Right renal pelvis (tissue), 4 donors: ENCODE measurements around the gene APC2. TPM values are rescaled to one million over a fixed set of nuclear protein-coding genes. Genes with fewer than 3 reads are reported as not detected.

Experiments
- DNase-seq, 4 donors: peaks; one replicate each; pipeline ENCODE4 v3.0.0-alpha.2; 2013; ENCODE audit warnings: low read depth in 4 of 4, low spot score in 3 of 4, missing footprints in 1 of 4
- polyA plus RNA-seq, 4 donors: library from polyadenylated mRNA; unstranded; fragments of 120-200 nt; gene quantifications; one replicate each; pipeline ENCODE4 v1.2.1, GENCODE V29; 2013; ENCODE audit not compliant: insufficient read length in 4 of 4

Gene APC2
- polyA plus RNA-seq, 4 donors, result 0.97 to 1.8 (median 1.5) TPM

DNA sequence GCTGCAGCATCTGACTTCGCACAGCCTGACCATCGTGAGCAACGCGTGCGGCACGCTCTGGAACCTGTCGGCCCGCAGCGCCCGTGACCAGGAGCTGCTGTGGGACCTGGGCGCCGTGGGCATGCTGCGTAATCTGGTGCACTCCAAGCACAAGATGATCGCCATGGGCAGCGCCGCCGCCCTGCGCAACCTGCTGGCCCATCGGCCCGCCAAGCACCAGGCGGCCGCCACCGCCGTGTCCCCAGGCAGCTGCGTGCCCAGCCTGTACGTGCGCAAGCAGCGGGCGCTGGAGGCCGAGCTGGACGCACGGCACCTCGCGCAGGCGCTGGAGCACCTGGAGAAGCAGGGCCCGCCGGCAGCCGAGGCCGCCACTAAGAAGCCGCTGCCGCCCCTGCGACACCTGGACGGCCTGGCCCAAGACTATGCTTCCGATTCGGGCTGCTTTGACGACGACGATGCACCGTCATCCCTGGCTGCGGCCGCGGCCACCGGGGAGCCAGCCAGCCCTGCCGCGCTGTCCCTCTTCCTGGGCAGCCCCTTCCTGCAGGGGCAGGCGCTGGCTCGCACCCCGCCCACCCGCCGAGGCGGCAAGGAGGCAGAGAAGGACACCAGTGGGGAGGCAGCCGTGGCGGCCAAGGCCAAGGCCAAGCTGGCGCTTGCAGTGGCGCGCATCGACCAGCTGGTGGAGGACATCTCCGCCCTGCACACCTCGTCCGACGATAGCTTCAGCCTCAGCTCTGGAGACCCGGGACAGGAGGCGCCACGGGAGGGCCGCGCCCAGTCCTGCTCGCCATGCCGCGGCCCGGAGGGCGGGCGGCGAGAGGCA lies 15.5 kb downstream of the APC2 start:
- DNase-seq, result no peak

DNA sequence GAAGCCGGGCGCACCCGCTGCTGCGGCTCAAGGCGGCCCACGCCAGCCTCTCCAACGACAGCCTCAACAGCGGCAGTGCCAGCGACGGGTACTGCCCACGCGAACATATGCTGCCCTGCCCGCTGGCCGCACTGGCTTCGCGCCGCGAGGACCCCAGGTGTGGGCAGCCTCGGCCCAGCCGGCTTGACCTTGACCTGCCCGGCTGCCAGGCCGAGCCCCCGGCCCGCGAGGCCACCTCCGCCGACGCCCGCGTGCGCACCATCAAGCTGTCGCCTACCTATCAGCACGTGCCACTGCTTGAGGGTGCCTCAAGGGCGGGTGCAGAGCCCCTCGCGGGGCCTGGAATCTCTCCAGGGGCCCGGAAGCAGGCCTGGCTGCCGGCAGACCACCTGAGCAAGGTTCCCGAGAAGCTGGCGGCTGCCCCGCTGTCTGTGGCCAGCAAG lies 16.1 kb downstream of the APC2 start:
- DNase-seq, result no peak

DNA sequence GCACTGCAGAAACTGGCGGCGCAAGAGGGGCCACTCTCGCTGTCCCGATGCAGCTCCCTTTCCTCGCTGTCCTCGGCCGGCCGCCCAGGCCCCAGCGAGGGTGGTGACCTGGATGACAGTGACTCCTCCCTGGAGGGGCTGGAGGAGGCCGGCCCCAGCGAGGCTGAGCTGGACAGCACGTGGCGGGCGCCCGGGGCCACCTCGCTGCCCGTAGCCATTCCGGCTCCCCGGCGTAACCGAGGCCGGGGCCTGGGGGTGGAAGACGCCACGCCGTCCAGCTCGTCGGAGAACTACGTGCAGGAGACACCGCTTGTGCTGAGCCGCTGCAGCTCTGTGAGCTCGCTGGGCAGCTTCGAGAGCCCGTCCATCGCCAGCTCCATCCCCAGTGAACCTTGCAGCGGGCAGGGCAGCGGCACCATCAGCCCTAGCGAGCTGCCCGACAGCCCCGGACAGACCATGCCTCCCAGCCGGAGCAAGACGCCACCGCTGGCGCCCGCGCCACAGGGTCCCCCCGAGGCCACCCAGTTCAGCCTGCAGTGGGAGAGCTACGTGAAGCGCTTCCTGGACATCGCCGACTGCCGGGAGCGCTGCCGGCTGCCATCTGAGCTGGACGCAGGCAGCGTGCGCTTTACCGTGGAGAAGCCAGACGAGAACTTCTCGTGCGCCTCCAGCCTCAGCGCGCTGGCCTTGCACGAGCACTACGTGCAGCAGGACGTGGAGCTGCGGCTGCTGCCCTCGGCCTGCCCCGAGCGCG lies 16.7 kb downstream of the APC2 start:
- no peak for DNase-seq

DNA sequence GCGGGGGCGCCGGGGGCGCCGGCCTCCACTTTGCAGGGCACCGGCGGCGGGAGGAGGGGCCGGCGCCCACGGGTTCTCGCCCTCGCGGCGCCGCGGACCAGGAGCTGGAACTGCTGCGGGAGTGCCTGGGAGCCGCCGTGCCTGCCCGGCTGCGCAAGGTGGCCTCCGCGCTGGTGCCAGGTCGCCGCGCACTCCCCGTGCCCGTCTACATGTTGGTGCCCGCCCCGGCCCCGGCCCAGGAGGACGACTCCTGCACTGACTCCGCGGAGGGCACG lies 17.2 kb downstream of the APC2 start:
- no peak for DNase-seq

DNA sequence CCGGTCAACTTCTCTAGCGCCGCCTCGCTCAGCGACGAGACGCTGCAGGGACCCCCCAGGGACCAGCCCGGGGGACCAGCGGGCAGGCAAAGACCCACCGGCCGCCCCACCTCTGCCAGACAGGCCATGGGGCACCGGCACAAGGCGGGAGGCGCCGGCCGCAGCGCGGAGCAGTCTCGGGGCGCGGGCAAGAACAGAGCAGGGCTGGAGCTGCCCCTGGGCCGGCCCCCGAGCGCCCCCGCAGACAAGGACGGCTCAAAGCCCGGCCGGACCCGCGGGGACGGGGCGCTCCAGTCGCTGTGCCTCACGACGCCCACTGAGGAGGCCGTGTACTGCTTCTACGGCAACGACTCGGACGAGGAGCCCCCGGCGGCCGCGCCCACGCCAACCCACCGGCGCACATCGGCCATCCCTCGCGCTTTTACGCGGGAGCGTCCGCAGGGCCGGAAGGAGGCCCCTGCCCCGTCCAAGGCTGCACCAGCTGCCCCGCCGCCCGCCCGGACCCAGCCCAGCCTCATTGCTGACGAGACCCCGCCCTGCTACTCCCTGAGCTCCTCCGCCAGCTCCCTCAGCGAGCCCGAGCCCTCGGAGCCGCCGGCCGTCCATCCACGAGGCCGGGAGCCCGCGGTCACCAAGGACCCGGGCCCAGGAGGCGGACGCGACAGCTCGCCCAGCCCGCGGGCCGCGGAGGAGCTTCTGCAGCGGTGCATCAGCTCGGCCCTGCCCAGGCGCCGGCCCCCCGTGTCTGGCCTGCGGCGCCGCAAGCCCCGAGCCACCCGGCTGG lies 17.8 kb downstream of the APC2 start:
- no peak for DNase-seq

DNA sequence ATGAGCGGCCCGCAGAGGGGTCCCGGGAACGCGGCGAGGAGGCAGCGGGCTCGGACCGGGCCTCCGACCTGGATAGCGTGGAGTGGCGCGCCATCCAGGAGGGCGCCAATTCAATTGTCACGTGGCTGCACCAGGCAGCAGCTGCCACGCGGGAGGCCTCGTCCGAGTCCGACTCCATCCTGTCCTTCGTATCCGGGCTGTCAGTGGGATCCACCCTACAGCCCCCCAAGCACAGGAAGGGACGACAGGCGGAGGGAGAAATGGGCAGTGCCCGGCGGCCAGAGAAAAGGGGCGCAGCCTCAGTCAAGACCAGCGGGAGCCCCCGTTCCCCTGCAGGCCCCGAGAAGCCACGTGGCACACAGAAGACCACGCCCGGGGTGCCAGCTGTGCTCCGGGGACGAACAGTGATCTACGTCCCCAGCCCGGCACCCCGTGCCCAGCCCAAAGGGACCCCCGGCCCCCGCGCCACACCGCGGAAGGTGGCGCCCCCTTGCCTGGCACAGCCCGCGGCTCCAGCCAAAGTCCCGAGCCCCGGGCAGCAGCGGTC lies 18.4 kb downstream of the APC2 start:
- DNase-seq, result no peak

DNA sequence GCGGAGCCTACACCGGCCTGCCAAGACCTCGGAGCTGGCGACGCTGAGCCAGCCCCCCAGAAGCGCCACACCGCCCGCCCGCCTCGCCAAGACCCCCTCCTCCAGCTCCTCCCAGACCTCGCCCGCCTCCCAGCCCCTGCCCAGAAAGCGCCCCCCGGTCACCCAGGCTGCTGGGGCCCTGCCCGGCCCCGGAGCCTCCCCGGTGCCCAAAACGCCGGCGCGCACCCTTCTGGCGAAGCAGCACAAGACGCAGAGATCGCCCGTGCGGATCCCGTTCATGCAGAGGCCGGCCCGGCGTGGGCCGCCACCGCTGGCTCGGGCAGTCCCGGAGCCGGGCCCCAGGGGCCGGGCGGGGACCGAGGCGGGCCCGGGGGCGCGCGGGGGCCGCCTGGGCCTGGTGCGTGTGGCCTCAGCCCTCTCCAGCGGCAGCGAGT lies 18.9 kb downstream of the APC2 start:
- no peak for DNase-seq

DNA sequence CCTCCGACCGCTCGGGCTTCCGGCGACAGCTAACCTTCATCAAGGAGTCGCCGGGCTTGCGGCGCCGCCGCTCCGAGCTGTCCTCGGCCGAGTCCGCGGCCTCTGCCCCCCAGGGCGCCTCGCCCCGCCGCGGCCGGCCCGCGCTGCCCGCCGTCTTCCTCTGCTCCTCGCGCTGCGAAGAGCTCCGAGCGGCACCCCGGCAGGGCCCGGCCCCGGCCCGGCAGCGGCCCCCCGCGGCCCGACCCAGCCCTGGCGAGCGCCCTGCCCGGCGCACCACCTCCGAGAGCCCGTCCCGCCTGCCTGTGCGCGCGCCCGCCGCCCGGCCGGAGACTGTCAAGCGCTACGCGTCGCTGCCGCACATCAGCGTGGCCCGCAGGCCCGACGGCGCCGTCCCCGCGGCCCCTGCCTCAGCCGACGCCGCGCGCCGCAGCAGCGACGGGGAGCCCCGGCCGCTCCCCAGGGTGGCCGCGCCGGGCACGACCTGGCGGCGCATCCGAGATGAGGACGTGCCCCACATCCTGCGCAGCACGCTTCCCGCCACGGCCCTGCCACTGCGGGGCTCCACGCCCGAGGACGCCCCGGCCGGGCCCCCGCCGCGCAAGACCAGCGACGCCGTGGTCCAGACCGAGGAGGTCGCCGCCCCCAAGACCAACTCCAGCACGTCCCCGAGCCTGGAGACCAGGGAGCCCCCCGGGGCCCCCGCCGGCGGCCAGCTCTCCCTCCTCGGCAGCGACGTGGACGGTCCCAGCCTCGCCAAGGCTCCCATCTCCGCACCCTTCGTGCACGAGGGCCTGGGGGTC lies 19.5 kb downstream of the APC2 start:
- no peak for DNase-seq

DNA sequence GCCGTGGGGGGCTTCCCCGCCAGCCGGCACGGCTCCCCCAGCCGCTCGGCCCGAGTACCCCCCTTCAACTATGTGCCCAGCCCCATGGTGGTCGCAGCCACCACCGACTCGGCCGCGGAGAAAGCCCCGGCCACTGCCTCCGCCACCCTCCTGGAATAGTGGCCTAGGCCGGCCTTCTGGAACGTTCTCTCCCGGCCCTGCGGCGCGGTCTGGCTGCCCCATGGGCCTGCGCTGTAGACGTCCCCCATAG lies 20.1 kb downstream of the APC2 start:
- no peak for DNase-seq

DNA sequence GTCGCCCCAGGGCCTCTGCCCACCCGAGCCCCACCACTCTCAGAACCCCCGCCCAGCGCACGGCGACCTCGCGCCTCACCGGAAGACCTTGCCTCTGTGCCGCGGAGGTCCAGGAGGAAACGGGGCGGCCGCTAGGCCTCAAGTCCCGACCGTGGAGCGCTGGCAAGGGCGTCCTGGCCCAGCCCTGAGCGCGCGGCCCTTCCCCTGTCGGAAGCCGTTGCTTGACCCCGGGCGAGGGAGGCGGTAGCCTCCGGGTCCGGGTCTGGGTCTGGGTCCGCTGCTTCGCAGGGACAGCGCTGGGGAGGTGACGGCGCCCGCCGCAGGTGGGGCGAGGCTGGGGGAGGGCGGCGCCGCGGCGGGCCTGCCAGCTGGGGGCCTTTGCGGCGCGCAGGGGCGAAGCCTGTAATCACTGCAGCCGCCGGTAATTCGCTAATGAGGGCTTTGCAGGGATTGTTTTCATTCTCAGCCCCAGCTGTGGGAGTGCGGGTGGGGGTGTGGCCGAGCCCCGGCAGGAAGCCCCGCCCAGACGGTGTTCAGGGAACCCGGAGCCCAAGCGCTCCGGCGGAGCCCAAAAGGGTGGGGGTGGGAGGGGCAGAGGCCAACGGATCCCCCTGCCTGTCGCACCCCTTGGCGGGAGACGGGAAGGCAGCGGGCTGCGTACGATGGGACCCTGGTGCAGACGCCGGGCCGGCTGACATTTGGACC lies 20.5 kb downstream of the APC2 start:
- no peak for DNase-seq

DNA sequence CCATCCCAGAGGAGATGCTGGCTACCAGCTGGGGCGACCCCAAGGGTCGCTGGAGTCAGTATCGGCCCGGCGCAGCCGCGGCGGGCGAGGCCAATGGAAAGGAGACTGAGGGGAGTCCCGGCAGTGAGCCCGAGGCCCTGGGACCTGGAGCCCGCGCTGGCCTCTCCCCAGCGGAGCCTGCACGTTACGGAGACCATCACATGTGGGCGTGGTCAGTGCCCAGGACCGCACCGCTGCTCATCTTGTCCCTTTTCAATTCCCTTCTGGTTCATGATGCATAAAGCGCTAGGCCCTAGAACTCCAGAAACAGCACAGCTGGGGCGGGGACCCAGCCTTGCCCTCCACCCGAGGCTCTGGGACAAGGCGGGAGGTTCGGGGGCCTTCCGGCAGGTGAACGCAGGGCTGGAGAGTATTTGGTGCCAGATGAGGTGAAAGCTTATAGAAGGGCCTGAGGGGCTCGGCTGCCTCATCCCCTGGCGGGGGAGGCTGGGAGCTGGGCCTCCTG lies 21.1 kb downstream of the APC2 start:
- no peak for DNase-seq

DNA sequence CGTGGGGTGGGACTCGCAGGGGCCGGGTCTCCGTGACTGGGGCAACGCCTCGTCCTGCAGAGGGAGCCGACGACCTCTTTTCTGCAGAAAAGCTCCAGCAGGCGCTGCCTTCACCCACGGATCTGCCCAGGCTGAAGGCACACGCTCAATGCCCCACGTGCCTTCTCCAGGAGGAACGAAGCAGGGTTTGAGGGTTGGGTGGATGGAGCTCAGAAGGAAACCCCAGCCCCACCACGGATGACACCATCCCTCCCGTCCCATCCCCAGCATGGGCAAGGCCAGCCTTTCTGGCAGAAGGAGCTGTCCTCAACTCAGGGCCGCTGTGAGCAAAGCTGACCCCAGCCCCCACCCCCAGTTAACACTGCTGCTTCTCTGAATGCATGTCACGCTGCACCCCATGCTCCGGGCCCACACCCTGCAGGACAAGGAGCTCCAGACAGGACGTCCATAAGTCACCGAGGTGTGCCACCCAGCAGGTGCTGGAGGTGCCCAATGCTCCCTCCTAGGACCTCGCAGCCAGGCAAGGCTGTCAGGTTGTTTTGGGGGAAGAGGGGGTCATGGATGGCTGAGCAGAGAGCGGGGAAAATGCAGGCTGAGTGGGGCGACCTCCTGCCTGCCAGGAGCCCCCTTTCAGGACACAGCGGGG lies 21.7 kb downstream of the APC2 start:
- DNase-seq, result no peak

DNA sequence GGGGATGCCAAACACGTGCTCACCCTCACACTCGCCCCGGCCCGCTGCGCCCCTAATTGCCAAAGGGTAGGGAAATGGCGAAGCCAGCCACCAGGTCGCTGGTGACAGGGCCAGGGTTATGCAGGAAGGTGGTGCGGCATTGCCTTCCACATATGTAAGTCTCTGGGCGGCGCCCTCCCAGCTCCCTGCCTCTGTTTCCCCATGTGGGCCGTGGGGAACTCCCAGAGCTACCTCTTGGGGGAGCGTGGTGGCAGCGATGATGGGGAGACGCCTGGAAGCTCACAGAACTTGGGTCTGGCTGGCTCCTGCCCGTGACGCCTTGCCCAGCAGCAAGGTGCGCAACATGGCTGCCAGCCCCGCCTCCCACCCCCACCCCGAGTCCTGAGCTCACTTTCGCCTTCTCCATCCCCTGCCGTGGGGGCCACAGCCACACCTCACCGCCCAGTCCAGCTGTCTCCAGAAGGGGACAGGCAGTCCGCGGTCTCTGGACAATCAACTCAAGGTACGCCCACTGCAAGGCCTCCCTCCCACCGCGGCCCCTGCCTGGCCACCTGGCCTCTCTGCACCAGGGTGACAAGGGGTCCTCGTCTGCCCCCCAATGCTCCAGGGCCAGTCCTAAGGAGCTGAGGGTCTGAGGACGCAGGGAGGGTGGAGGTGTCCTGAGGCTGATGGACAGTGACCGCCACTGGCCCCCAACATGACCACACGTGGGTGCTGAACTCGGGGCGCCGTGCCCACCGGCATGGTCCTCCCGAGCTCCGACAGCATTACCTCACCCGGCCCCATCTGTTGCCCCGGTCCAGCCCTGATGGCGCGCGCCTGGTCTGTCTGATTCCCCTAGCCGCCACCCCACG lies 22.5 kb downstream of the APC2 start:
- DNase-seq, result no peak

DNA sequence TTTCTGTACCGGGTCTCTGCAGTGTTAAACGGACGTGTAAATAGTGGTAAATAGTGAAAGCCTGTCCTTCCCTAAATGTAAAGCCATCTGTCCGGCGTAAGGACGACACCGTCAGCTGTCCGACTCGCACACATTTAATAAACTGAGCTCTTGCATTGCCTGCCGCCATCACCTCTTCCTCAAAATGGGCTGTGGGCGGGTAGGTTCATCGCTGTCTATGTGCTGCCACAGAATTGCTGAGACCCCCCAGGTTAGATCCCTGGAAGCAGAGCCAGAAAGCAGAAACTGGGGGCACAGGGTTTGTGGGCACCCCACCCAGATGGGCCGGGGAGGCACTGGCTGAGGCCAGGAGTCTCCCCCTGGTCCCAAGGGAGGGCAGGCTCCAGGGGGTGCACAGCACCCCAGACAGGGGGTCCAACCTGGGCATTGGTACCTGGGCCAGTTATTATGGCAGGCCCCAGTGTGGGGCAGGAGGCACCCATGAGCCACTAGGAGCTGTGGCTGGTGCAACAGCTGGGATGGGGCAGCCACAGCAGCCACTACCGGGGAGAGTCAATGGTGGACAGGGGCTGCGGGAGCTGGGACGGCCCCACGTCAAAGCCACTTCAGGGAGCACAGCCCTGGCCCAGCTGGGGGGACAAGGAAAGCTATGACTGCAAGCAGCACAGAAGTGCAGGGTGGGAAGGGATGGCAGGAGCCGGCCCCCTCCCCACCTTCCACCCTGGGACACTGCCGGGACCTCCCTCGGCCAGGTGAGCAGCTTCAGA lies 23.3 kb downstream of the APC2 start:
- DNase-seq, result no peak

DNA sequence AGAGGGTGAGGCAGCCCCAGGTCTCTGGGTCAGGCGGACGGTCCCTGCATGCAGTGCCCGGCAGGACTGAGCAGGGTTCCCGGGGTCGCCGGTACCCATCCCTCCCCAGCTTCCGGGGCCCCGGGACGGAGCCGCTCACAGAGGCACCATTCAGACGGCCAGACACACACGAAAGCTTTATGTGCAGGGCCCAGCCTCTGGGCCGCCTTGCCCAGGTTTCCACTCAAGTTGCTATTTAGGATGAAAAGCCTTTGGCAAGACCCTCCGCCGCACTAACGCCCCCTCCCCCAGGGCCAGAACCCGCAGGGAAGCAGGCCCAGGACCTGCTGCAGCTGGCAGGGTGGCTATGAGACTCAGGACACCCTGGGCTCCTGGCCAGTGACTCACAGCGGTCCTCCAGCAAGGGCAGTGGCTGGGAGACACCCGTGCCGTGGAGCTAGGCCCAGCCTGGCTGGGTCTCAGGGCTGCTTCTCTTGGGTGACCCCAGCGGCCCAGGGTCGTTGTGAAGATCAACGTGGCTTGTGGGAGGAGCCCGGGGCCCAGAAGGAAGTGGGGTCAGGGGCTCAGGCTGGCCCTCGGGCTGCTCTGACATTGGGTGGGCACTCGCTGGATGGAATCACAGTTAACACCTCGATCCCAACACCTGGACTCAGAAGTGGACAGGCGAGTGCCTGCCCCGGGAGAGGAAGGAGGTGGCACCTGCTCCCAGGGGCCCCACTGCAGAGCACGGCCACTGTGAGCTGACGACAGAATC lies 24.3 kb downstream of the APC2 start:
- DNase-seq, result no peak

DNA sequence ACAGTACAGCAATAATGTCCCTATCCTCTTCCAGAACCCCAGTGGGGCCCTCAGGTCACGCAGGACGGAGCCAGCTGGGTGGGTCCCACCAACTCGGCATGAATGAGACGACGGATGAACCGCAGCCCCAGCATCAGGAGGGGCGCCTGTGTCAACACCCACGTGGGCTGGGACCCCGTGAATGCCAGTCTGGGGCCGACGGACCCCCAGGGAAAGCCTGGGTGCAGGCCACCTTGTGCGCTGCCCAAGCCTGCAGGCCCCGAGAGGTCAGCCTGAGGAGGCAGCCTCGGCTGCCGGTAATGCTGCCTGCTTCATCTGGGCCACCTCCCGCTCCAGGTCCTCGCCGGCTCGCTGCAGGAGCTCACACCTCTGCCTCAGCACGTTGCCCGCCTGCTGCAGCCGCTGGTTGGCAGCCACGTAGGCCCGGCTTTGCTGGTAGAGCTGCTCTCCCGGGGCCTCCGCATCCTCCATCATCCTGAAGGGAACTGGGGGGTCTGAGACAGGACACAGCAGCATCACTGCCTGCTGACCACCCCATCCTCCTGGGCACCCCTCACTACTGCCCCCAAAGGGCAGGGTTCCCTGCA lies 24.9 kb downstream of the APC2 start:
- no peak for DNase-seq
